ENCODE data around the gene MYRIP.

MYRIP gene

GRCh38 chr3:39910135-39910534 is 100.7 kb downstream of the MYRIP start:
- DNase-seq = no peak

- DNase-seq = no peak
These were observed 101.5 kb downstream of the MYRIP start for GRCh38 chr3:39910826-39911464.

GRCh38 chr3:39911465-39912309 is 102.3 kb downstream of the MYRIP start:
- DNase-seq = no peak

- DNase-seq = no peak
These were observed 105.6 kb downstream of the MYRIP start for GRCh38 chr3:39915027-39915426.

GRCh38 chr3:39917065-39917773 is 107.8 kb downstream of the MYRIP start:
- DNase-seq = no peak

GRCh38 chr3:39919281-39919680 is 109.9 kb downstream of the MYRIP start:
- no peak for DNase-seq

GRCh38 chr3:39920271-39920670 is 110.9 kb downstream of the MYRIP start:
- no peak for DNase-seq

GRCh38 chr3:39927479-39927878 is 118.1 kb downstream of the MYRIP start:
- no peak for DNase-seq

- no peak for DNase-seq
These were observed 124.7 kb downstream of the MYRIP start for GRCh38 chr3:39933986-39934693.

- no peak for DNase-seq
These were observed 125.3 kb downstream of the MYRIP start for GRCh38 chr3:39934696-39935095.

GRCh38 chr3:39935261-39935660 is 125.9 kb downstream of the MYRIP start:
- DNase-seq = no peak

- DNase-seq = no peak
These were observed 127.4 kb downstream of the MYRIP start for GRCh38 chr3:39936848-39937247.

- DNase-seq = no peak
These were observed 127.9 kb downstream of the MYRIP start for GRCh38 chr3:39937315-39937714.

- no peak for DNase-seq
These were observed 128.5 kb downstream of the MYRIP start for GRCh38 chr3:39937874-39938273.

- DNase-seq = no peak
These were observed 132.5 kb downstream of the MYRIP start for GRCh38 chr3:39941931-39942330.

- no peak for DNase-seq
These were observed 151.2 kb downstream of the MYRIP start for GRCh38 chr3:39960515-39961191.

- DNase-seq = no peak
These were observed 151.8 kb downstream of the MYRIP start for GRCh38 chr3:39961230-39961629.

- DNase-seq = no peak
These were observed 153.2 kb downstream of the MYRIP start for GRCh38 chr3:39962581-39962980.

GRCh38 chr3:39965461-39965860 is 156.1 kb downstream of the MYRIP start:
- no peak for DNase-seq

- DNase-seq = no peak
These were observed 156.6 kb downstream of the MYRIP start for GRCh38 chr3:39965997-39966396.

- no peak for DNase-seq
These were observed 161.6 kb downstream of the MYRIP start for GRCh38 chr3:39970982-39971381.

- no peak for DNase-seq
These were observed 162.2 kb downstream of the MYRIP start for GRCh38 chr3:39971559-39972031.

Measured in activated CD4-positive, alpha-beta T cell treated with anti-CD3 and anti-CD28 coated beads, Interleukin-2, amount 50 U/mL, for 4 hours (primary cell).